Stimulated activated CD8-positive, alpha-beta memory T cell treated with anti-CD3 and anti-CD28 coated beads, Interleukin-2, amount 100 ng/mL, for 1 hour (primary cell): Measurements from ENCODE around the gene MED15.

Experiments used
- DNase-seq, 2 donors: peaks; one replicate each; pipeline ENCODE4 v3.0.0-alpha.2; 2020; ENCODE audit warnings: low read depth in 2 of 2

The MED15 gene

DNA sequence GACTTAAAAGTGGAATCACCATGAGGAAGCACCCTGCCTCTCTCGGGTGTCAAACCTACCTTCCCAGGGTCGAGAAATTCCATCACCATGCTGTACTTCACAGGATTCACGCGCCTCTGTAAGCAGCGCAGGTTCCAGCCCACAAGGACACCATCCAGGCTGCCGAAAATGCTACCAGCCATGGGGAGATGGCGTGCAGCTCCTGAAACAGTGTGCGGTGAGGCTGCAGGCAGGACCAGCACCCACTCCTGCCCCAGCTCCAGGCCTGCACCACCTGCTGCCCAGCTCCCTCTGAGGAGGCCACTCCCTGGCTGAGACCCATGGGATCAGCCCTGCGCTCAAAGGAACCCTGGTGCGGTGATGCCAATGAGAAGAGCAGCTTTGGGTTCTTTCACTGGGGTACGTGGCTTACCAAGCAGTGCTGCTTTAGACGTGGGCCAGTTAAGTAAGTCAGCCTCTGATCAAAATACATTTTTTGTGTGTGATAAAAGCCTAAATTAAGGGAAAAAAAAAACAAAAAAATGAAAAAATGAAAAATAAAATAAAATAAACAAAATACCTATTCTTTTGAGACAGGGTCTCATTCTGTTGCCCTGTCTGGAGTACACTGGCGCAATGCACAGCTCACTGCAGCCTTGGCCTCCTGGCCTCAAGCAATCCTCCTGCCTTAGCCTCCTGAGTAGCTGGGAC is 115.4 kb downstream of the MED15 start:
- no peak for DNase-seq

DNA sequence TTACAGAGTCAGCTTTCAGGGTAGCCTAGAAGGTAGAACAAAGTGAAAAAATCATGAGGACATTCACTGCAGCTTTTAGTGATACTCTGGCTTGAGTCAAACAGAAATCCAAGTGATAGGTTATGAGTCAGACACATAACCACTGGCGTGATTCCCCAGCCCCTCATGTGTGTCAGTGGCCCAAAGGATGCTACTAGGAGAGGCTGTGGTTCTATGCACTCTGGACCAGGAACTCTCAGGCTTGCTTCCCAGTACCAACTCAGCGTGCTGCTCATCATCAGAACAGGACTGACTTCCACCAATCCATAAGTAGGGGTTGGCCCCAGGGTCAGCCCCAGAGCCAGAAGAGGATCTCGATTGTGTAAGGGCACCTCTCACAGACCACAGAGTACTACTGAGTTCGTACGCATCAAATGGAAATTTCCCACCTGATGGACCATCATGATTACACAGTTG is 116.8 kb downstream of the MED15 start:
- DNase-seq = no peak

DNA sequence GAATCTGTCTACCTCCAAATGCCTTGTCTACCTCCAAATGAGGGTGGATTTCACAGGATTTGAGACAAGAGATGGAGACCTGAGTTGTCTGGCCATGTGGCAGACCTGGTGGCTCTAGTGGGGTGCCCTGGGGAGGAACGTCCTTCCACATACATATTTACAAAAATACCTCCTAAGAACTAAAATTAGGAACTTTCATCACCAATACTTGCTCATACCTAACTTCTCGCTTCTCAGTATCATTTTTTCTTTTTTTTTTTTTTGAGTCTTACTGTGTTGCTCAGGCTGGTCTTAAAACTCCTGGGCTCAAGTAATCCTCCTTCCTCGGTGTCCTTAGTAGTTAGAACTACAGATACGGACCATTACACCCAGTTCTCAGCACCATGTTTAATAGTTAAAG is 117.9 kb downstream of the MED15 start:
- no peak for DNase-seq

DNA sequence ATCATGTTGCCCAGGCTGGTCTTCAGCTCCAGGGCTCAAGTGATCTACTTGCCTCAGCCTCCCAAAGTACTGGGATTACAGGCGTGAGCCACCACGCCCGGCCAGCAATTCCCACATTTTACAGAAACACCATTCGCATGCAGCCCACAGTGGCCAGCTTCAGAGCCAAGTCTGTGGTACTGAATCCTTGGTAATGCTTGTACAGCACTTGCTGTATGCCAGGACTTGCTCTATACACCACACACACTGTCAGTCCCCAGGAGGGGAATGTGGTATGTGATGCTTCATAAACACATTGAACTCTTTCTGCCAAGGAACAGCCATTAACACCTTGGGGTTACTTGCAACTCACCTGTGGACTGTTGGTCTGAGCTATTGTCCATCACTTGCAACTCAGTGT is 119.4 kb downstream of the MED15 start:
- no peak for DNase-seq

DNA sequence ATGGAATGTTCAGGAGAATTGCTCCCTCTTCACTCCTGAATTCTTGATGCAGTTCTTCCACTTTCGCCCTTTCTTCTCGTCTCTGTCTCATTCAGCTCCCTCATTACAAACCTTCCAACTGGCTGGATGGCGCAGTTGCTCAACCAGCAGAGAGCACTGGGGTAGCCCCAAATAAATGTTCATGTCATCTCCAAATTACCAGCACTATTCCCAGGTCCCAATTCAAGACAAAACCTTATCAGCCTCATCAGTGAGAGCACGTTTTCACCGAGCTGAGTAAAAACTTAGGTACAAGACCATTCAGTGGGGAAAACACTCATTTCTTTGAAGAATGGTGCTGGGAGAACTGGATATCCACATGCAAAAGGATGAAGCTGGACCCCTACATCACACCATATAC is 120.0 kb downstream of the MED15 start:
- DNase-seq = no peak

DNA sequence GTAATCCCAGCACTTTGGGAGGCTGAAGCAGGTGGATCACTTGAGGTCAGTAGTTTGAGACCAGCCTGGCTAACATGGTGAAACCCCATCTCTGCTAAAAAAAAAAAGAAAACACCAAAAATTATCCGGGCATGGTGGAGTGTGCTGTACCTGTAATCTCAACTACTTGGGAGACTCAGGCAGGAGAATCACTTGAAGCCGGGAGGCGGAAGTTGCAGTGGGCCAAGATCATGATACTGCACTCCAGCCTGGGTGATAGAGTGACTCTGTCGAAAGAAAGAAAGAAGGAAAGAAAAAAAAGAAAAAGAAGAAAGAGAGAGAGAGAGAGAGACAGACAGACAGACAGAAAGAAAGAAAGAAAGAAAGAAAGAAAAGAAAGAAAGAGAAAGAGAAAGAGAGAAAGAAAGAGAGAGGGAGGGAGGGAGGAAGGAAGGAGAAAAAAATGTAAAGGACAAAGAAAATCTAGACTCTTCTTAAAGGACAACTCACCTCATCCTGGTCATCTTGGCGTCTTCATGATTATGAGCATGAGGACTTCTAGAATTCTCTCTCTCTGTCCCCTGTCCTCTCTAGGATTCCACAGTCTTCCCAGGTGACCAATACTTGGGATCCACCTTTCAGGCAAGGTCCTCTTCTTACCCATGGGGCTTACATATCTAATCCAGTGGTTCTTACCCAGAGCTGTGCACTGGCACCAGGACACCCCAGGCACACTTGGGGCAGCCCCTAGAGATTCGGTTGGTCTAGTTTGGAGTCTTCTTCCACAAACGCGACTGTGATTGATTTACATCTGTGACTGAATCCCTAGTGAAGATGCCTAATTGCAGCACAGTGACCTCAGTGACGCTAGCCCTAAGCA is 120.9 kb downstream of the MED15 start:
- DNase-seq = no peak

DNA sequence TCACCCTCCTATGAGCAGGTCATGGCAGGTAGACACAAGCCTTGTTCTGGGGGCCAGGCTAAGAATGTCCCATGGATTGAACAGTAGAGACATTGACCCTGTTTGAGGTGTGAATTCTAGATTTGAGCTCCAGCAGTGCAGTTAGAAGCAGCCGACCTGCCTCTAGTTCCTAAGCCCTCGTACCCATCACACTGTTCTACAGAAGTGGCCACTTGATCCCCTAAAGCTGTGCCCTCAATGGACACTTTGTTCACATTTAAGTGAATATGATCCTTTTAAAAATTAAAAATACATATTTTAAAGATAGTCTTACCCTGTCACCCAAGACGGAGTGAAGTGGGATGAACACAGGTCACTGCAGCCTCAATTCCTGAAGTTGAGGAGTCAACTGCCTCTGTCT is 122.0 kb downstream of the MED15 start:
- DNase-seq = no peak

DNA sequence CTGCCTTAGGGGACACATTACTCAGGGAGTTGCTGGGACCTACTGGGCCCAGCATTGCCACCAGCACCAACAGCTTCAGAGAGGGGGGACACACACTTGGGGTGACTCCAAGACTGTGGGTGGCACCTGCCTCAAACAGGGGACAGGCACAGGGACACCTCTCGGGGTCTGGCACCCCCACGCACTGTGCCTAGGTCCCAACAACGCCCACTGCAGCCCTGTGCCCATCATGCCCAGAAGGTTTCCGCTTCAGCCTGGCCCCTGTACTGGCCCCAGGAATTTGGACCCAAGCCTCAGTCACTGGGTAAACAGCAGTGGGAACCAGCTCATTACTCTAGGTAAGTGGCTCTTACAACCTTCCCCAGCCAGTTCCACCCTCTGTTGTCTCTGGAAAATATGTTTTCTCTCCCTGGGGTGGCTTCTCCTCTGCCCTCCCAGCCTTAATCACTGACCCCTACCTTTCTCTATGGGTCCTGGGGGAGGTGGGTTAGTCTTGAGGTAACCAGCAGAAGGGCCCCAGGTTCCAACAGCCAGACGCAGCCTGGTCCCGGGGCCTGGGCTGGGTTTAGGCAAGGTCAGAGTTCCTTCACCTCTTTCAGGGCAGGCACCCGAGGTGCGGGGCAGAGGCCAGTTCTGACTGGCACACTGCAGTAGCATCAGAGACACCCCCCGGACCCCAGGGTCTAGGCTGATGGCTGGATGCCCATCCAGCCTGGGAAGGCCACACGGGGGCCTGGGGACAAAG is 123.6 kb downstream of the MED15 start:
- no peak for DNase-seq

DNA sequence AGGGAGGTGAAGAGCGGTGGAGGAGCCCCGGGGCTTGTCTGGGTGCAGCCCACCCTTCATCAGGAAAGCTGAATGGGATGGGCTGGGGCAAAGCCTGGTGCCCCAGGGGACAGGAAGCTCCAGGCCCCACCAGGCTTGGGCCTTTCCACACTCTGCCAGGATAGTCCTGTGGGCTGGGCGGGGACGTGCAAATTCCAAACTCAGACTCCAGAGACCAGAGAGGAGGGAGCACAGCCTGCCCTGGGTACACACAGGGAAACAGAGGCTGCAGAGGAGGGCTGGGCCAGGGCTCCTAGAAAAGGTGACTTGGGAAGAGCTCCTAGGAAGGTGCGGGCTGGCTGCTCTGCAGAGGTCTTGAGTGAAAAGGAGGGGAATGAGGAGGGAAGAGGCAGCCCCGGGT is 124.7 kb downstream of the MED15 start:
- no peak for DNase-seq

DNA sequence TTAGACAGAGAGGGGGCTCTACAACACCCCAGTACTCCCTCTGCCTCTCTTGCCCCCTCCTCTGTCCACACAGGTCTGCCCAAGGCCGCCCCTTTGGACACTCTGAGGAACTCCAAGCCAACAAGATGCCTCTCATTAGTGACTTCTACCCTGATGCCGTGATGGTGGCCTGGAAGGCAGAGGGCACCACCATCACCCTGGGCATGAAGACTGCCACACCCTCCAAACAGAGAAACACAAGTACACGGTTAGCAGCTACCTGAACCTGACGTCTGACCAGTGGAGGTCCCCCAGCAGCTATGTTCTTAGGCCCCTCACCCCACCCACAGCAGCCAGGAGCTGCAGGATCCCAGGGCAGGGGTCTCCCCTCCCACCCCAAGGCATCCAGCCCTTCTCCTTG is 125.1 kb downstream of the MED15 start:
- DNase-seq = no peak

DNA sequence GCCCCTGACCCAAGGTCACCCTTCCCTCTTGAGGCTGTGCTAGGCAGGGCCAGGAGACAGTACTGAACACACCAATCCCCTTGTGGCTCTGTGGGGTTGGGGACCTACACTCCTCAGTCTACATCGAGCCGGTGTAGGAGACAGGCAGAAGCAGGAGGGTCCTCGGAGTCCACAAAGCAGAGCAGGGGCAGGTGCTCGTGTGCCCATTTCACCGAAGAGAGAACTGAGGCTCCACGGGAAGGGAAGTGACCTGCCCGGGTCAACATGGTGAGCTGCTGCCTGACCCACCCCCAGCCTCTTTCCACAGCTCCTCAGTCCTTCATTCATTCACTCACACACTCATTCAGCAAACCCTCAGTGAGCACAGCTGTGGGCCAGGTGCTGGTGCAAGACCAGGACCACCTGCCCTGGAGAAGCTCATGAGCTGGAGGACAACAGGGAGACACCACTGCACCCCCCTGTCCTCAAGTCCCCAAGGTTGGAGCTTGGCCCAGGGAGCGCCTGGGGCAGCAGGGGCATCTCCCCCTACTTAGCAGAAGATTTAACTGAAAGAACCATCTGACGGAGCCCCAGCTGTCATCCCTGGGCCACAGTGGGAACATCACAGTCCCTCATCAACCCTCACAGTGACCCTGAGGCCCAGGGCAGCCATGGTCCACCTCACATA is 127.3 kb downstream of the MED15 start:
- no peak for DNase-seq

DNA sequence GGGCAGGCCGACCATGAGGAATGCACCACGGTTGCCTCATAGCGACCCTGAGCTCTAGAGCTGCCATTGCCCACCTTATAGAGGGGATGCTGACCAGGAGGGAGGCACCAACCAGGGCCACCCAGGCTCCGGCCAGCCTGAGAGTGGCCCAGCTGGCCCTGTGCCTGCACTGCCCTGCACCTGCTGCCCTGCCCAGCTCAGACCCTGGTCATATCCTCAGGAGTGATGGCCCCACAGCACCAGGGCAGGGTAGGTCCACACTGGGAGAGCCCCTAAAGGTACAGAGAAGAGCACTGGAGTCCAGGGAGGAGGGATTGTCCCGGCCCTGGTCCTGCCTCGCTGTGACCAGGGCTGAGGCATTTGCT is 127.8 kb downstream of the MED15 start:
- no peak for DNase-seq

DNA sequence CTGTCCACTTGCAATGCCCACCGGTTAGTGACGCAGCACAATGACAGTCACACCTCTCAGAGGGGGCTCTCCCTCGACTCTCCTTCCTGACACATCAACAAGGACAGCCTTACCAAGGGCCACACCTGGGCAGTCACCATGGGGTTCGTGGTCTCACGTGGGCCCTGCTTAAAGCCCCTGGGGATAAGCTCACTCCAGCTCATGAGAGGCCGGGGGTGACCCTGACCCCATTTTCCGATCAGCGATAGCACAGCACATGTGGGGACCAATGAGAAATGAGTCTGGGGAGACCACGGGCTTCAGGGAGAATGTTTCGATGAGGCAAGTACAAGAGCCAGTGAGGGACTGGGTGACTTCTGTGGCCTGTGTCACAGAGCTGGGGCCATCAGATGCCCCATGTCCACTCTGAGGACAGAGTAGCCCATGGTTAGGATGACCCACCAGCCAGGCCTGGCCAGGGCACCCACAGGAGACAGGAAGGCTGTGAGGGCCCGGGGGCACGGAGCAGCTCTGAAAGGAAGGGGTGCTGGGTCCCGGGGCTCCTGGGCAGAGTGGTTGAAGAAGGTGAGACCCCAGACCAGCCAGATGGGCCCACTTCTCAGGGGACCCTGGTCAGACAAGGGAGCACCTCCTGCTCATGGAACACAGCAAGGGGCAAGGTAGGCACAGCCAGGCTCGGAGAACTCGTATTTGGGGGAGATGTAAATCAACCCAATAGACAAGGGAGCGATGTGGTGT is 128.8 kb downstream of the MED15 start:
- DNase-seq = no peak

DNA sequence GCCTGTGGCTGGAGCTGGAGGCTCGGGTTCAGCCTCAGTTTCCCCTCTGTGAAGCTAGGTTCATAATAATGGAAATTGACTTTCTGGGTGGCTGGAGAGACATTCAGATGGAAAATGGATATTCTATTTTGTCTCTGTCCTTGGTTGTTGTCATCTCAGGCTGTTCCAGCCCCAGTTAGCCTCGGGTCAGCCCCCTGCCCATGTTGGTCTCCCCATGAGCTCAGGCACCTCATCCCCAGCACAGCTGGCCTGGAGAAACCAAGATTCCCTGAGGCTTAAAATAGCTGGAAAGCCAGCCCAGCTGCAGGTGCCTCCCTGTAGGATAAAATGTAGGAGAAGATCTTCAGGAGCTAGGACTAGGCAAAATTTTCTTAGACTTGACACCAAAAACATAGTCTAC is 129.5 kb downstream of the MED15 start:
- DNase-seq = no peak
